DMS 273 (cell line): ENCODE results near the gene FGF23.

ENCODE experiments used
- DNase-seq: peaks from one replicate; lab custom pipeline; 2025; ENCODE audit not compliant: unreplicated experiment; lab: John Stamatoyannopoulos, UW

Gene FGF23

GRCh38 chr12:4320497-4320852 lies 59.0 kb downstream of the FGF23 start:
- no peak for DNase-seq
